GM13976 (cell line): Measurements from ENCODE around the gene GJA10.

Experiments
- DNase-seq: peaks from one replicate; pipeline ENCODE4 v3.0.0; 2012; ENCODE audit warnings: low spot score
- CTCF ChIP-seq: IDR thresholded peaks from 2 replicates; pipeline ENCODE4 v1.5.1; 2012; ENCODE audit warnings: borderline replicate concordance, mild to moderate bottlenecking; ENCODE audit not compliant: insufficient read depth; ENCODE audit errors: extremely low read depth, missing control alignments, control extremely low read depth
- in situ Hi-C: fragments of 300-500 bp; cut with MboI; formaldehyde crosslinking; loops from one replicate; pipeline ENCODE4 v1.12.0; 2022; ENCODE audit warnings: low sequenced_read_pairs, mixed read lengths, inconsistent platforms; ENCODE audit not compliant: unreplicated experiment

Gene GJA10

DNA sequence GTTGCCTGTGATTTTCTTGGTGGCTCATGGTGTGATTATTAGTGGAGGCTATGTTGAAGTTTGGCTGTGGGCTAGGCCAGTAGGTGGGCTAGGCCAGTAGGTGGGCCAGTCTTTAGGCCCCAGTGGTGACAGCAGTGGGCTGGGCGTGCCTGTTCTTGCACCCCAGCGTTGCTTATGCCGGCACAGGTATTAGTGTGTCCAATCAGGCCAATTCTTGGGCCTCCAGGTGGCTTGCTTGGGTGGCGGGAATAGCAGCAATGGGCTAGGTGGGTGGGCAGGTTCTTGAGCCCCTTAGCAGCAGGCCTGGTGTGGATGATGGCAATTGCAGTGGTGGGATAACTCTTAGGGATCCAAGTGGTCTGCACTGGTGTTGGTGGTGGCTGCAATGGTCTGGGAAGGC, 22.9 kb downstream of the GJA10 start:
- in situ Hi-C loops: no loop called here
- DNase-seq: no peak
- no peak for TF ChIP-seq CTCF

GRCh38 chr6:89917801-89918366, 23.6 kb downstream of the GJA10 start:
- TF ChIP-seq CTCF: no peak
- DNase-seq: no peak
- in situ Hi-C loops: no loop called here

- in situ Hi-C loops: no loop called here
- DNase-seq: no peak
- no peak for TF ChIP-seq CTCF
These were observed 26.9 kb downstream of the GJA10 start for GRCh38 chr6:89921197-89921596.

DNA sequence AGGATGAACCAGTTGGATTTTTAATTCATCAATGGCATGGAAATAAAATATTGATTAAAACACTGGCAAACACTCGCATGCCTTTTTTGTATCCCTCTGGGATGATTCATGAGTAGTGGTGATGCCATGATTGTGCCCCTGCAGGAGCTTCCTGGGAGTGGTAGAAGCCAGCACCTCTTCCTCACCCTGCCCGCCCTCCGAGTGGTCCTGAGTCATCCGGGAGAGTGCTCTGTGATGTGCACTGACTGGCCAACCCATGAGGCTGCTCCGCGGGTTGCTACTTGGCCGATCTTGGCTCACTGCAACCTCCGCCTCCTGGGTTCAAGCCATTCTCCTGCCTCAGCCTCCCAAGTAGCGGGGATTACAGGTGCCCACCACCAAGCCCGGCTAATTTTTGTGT, 27.4 kb downstream of the GJA10 start:
- no peak for TF ChIP-seq CTCF
- no peak for DNase-seq

GRCh38 chr6:89924231-89924630, 30.0 kb downstream of the GJA10 start:
- TF ChIP-seq CTCF: no peak
- no peak for DNase-seq
- in situ Hi-C loops: no loop called here

More for the DNA sequence above, 27.4 kb downstream of the GJA10 start:
- in situ Hi-C loops: no loop called here

DNA sequence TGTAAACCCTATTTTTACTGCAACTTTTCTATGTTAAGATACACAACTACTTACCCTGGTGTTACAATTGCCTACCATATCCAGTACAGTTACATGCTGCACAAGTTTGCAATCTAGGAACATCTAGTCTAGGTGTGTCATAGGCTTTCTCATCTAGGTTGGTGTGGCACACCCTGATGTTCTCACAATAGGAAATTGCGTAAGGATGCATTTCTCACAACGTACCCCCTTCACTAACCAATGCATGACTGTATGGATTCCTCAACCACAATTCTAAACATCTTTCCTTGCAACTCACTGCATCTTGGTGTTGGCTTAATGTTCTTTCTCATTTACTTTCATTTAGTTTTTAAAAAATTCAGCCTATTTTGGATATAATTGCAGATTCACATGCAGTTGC, 31.6 kb downstream of the GJA10 start:
- in situ Hi-C loops: no loop called here
- no peak for DNase-seq
- no peak for TF ChIP-seq CTCF

GRCh38 chr6:89927264-89927663, 33.0 kb downstream of the GJA10 start:
- no peak for DNase-seq
- TF ChIP-seq CTCF: no peak
- in situ Hi-C loops: no loop called here
